HG03159 (cell line): Measurements from ENCODE around the gene C15orf40.
A peak's percentile ranks its signal among the peaks of the same experiment; 100 is the strongest.

Source experiments
- ATAC-seq: cut with Tn5 transposase; IDR thresholded peaks from one replicate; pipeline ENCODE4 v1.9.1; 2021; ENCODE audit warnings: mild to moderate bottlenecking, moderate library complexity; ENCODE audit not compliant: unreplicated experiment

C15orf40 gene

GRCh38 chr15:82995076-82995475, 16.4 kb downstream of the C15orf40 start:
- no peak for ATAC-seq

- ATAC-seq: no peak
Observed at GRCh38 chr15:82993144-82993543, 18.3 kb downstream of the C15orf40 start.

- ATAC-seq: no peak
Observed at GRCh38 chr15:82992436-82992998, 18.9 kb downstream of the C15orf40 start.

- ATAC-seq: peak; percentile 43
Observed at GRCh38 chr15:82986442-82986780, 25.0 kb downstream of the C15orf40 start.

GRCh38 chr15:82985688-82986441, 25.6 kb downstream of the C15orf40 start, which contains the start of gene RAMAC:
RAMAC (plus strand) TSS chr15:82986210; CDS start chr15:82989019, 2,809 bp downstream.
- peak; percentile 95 for ATAC-seq

- ATAC-seq: no peak
Observed at GRCh38 chr15:82980981-82981380, 30.5 kb downstream of the C15orf40 start.

GRCh38 chr15:82979726-82980125, 31.7 kb downstream of the C15orf40 start:
- ATAC-seq: no peak

- no peak for ATAC-seq
Observed at GRCh38 chr15:82978438-82978837, 33.0 kb downstream of the C15orf40 start.

- ATAC-seq: no peak
Observed at GRCh38 chr15:82977076-82977475, 34.4 kb downstream of the C15orf40 start.

- no peak for ATAC-seq
Observed at GRCh38 chr15:82972990-82973389, 38.4 kb downstream of the C15orf40 start.

- no peak for ATAC-seq
Observed at GRCh38 chr15:82971218-82971984, 40.0 kb downstream of the C15orf40 start.

- ATAC-seq: no peak
Observed at GRCh38 chr15:82970696-82971095, 40.7 kb downstream of the C15orf40 start.

GRCh38 chr15:82970078-82970686, 41.3 kb downstream of the C15orf40 start:
- ATAC-seq: no peak

GRCh38 chr15:82969353-82969752, 42.1 kb downstream of the C15orf40 start:
- no peak for ATAC-seq

- no peak for ATAC-seq
Observed at GRCh38 chr15:82968066-82968465, 43.4 kb downstream of the C15orf40 start.

- peak; percentile 85 for ATAC-seq
Observed at GRCh38 chr15:82966671-82967071, 44.8 kb downstream of the C15orf40 start.

GRCh38 chr15:82964890-82965289, 46.5 kb downstream of the C15orf40 start:
- ATAC-seq: no peak

- no peak for ATAC-seq
Observed at GRCh38 chr15:82963471-82964341, 47.7 kb downstream of the C15orf40 start.

GRCh38 chr15:82960766-82961165, 50.7 kb downstream of the C15orf40 start:
- ATAC-seq: no peak

- ATAC-seq: no peak
Observed at GRCh38 chr15:82959423-82959822, 52.0 kb downstream of the C15orf40 start.
